SK-N-SH treated with all-trans-retinoic acid at 6 μM for 48 hours (cell line): Measurements from ENCODE around the gene FHOD3.

Experiments
- ATAC-seq: fragments of 200-7000 bp; cut with Tn5 transposase; 3 replicates; pipeline ENCODE4 v1.9.1; 2020; ENCODE audit warnings: mild to moderate bottlenecking, moderate library complexity
- BACH2 ChIP-seq: fragments of 250-450 bp; sonication (Bioruptor Pico); IDR thresholded peaks from 2 replicates; pipeline ENCODE4 v1.9.0; 2021; ENCODE audit warnings: mild to moderate bottlenecking, borderline replicate concordance
- CSDC2 ChIP-seq: fragments of 250-450 bp; sonication (Bioruptor Pico); IDR thresholded peaks from 2 replicates; pipeline ENCODE4 v1.5.0; 2020; ENCODE audit warnings: mild to moderate bottlenecking, moderate library complexity
- ESRRG ChIP-seq: fragments of 250-450 bp; sonication (Bioruptor Pico); IDR thresholded peaks from 2 replicates; pipeline ENCODE4 v1.6.1; 2021; ENCODE audit warnings: mild to moderate bottlenecking
- GLIS3 ChIP-seq: fragments of 250-450 bp; sonication (Bioruptor Pico); IDR thresholded peaks from 2 replicates; pipeline ENCODE4 v1.5.0; 2020; ENCODE audit warnings: mild to moderate bottlenecking, moderate library complexity
- ISL1 ChIP-seq: fragments of 250-450 bp; sonication (Bioruptor Pico); IDR thresholded peaks from 2 replicates; pipeline ENCODE4 v2.1.2; 2022; ENCODE audit warnings: mild to moderate bottlenecking, moderate library complexity
- OSR1 ChIP-seq: fragments of 250-450 bp; sonication (Bioruptor Pico); IDR thresholded peaks from 2 replicates; pipeline ENCODE4 v1.8.0; 2022; ENCODE audit warnings: moderate library complexity, mild to moderate bottlenecking, inconsistent platforms
- POU6F1 ChIP-seq: fragments of 250-450 bp; sonication (Bioruptor Pico); IDR thresholded peaks from 2 replicates; pipeline ENCODE4 v1.8.0; 2021; ENCODE audit warnings: low read depth, mild to moderate bottlenecking, moderate library complexity, borderline replicate concordance
- PPARA ChIP-seq: fragments of 250-450 bp; sonication (Bioruptor Pico); IDR thresholded peaks from 2 replicates; pipeline ENCODE4 v1.5.0; 2020; ENCODE audit warnings: mild to moderate bottlenecking, borderline replicate concordance
- RARB ChIP-seq: fragments of 250-450 bp; sonication (Bioruptor Pico); IDR thresholded peaks from 2 replicates; pipeline ENCODE4 v1.8.0; 2021; ENCODE audit warnings: mild to moderate bottlenecking, moderate library complexity
- SNAI2 ChIP-seq: fragments of 250-450 bp; sonication (Bioruptor Pico); IDR thresholded peaks from 2 replicates; pipeline ENCODE4 v1.5.0; 2020; ENCODE audit warnings: mild to moderate bottlenecking, moderate library complexity
- TCF4 ChIP-seq: fragments of 250-450 bp; sonication (Bioruptor Pico); IDR thresholded peaks from 2 replicates; pipeline ENCODE4 v1.8.0; 2021; ENCODE audit warnings: mild to moderate bottlenecking, moderate library complexity, borderline replicate concordance
- TOX ChIP-seq: fragments of 250-450 bp; sonication (Bioruptor Pico); IDR thresholded peaks from 2 replicates; pipeline ENCODE4 v1.8.0; 2021; ENCODE audit warnings: mild to moderate bottlenecking, moderate library complexity, borderline replicate concordance
- ZFP30 ChIP-seq: fragments of 450-650 bp; formaldehyde crosslinking; IDR thresholded peaks from 2 replicates; pipeline ENCODE4 v1.5.0; 2022; ENCODE audit warnings: mild to moderate bottlenecking, moderate library complexity
- ZNF565 ChIP-seq: fragments of 450-650 bp; formaldehyde crosslinking; conservative IDR thresholded peaks from 2 replicates; pipeline ENCODE4 v1.5.0; 2020; ENCODE audit warnings: low read depth, mild to moderate bottlenecking, moderate library complexity
- ZNF70 ChIP-seq: fragments of 450-650 bp; formaldehyde crosslinking; IDR thresholded peaks from 2 replicates; pipeline ENCODE4 v1.5.0; 2020; ENCODE audit warnings: mild to moderate bottlenecking, moderate library complexity
- ZNF8 ChIP-seq: fragments of 450-650 bp; formaldehyde crosslinking; IDR thresholded peaks from 2 replicates; pipeline ENCODE4 v1.5.0; 2020; ENCODE audit warnings: mild to moderate bottlenecking, moderate library complexity
- TF ChIP-seq, protein P1 (sequence below): fragments of 250-450 bp; sonication (Bioruptor Pico); IDR thresholded peaks from 2 replicates; pipeline ENCODE4 v1.5.0; 2020; ENCODE audit warnings: mild to moderate bottlenecking, moderate library complexity

The FHOD3 gene

DNA sequence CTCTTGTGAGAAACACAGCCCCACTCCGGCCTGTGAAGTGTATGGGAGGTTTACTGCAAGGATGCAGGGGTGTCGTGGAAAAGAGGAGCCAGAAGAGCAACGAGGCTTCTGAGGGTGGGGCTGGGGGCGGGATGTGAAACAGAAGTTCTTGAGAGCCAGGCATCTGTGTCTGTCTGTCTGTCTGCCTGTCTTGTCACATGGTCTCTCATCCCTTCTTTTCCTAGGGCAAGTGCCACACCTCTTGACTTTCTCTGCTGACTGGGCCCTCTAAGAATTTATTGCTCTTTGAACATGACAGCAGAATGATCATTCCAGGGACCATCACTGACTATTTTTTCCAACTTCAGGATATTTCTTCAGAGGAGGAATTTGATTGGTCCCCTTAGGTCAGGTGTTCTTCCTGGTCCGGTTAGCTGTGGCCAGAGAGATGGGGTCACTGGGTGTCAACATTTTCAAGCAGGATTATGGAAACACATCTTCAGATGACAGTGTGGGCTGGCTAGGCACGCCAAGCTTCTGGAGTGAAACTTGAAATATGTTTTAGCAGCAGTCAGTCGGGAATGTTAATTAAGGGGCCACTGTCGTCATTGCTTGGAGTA lies 131.0 kb downstream of the FHOD3 start:
- no peak for TF ChIP-seq RARB
- TF ChIP-seq, protein P1, sequence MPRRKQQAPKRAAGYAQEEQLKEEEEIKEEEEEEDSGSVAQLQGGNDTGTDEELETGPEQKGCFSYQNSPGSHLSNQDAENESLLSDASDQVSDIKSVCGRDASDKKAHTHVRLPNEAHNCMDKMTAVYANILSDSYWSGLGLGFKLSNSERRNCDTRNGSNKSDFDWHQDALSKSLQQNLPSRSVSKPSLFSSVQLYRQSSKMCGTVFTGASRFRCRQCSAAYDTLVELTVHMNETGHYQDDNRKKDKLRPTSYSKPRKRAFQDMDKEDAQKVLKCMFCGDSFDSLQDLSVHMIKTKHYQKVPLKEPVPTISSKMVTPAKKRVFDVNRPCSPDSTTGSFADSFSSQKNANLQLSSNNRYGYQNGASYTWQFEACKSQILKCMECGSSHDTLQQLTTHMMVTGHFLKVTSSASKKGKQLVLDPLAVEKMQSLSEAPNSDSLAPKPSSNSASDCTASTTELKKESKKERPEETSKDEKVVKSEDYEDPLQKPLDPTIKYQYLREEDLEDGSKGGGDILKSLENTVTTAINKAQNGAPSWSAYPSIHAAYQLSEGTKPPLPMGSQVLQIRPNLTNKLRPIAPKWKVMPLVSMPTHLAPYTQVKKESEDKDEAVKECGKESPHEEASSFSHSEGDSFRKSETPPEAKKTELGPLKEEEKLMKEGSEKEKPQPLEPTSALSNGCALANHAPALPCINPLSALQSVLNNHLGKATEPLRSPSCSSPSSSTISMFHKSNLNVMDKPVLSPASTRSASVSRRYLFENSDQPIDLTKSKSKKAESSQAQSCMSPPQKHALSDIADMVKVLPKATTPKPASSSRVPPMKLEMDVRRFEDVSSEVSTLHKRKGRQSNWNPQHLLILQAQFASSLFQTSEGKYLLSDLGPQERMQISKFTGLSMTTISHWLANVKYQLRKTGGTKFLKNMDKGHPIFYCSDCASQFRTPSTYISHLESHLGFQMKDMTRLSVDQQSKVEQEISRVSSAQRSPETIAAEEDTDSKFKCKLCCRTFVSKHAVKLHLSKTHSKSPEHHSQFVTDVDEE (CRISPR knock-in tag) = no peak
- TF ChIP-seq PPARA (CRISPR knock-in tag) = no peak
- no peak for TF ChIP-seq CSDC2 (CRISPR knock-in tag)
- no peak for TF ChIP-seq ZFP30 (CRISPR knock-in tag)
- no peak for TF ChIP-seq OSR1 (CRISPR knock-in tag)
- no peak for TF ChIP-seq ZNF8 (CRISPR knock-in tag)
- TF ChIP-seq ZNF565 (CRISPR knock-in tag) = no peak
- TF ChIP-seq, all 23 proteins: peak for 0
- ATAC-seq = no peak

GRCh38 chr18:36432880-36433555 lies 135.5 kb downstream of the FHOD3 start:
- no peak for ATAC-seq
- TF ChIP-seq ZFP30 (CRISPR knock-in tag) = no peak
- no peak for TF ChIP-seq SNAI2 (CRISPR knock-in tag)
- TF ChIP-seq, protein P1 (CRISPR knock-in tag) = no peak
- TF ChIP-seq GLIS3 (CRISPR knock-in tag) = no peak
- TF ChIP-seq RARB = no peak
- TF ChIP-seq CSDC2 (CRISPR knock-in tag) = no peak
- TF ChIP-seq ZNF8 (CRISPR knock-in tag) = no peak
- no peak for TF ChIP-seq OSR1 (CRISPR knock-in tag)
- no peak for TF ChIP-seq BACH2
- TF ChIP-seq ESRRG (CRISPR knock-in tag) = no peak
- no peak for TF ChIP-seq POU6F1 (CRISPR knock-in tag)
- TF ChIP-seq TOX (CRISPR knock-in tag) = no peak

- no peak for TF ChIP-seq ZNF8 (CRISPR knock-in tag)
- no peak for ATAC-seq
Observed at GRCh38 chr18:36436387-36436786, 138.9 kb downstream of the FHOD3 start.

- TF ChIP-seq POU6F1 (CRISPR knock-in tag) (no peak), ESRRG (CRISPR knock-in tag) (0 out of 2 replicates have a peak, but pooled peaks have one; percentile 31), ZNF70 (CRISPR knock-in tag) (no peak), TCF4 (CRISPR knock-in tag) (peak; percentile 39; the same call in 1 of the 2 replicates), ISL1 (CRISPR knock-in tag) (peak; percentile 80)
- peak; percentile 80 for ATAC-seq
Observed at GRCh38 chr18:36440614-36441013, 143.1 kb downstream of the FHOD3 start.
